Astrocyte of the spinal cord (primary cell): ENCODE results near the gene NOSTRIN.

ENCODE experiments used
- DNase-seq: peaks from one replicate; pipeline ENCODE4 v3.0.0; 2011; ENCODE audit warnings: low read depth, low spot score
- H3K4me3 ChIP-seq: 2 replicates; pipeline ENCODE4 v1.5.1; 2011; ENCODE audit warnings: low read depth, mild to moderate bottlenecking, low read length, moderate library complexity
- in situ Hi-C: cut with HindIII; loops from 2 replicates; pipeline ENCODE4 v1.10.0; 2017; ENCODE audit warnings: low sequenced_read_pairs
- TF ChIP-seq, protein P1 (sequence below): IDR thresholded peaks from 2 replicates; pipeline ENCODE4 v1.5.1; 2012; ENCODE audit warnings: low read depth, mild to moderate bottlenecking, low read length, inconsistent platforms

Gene NOSTRIN

DNA sequence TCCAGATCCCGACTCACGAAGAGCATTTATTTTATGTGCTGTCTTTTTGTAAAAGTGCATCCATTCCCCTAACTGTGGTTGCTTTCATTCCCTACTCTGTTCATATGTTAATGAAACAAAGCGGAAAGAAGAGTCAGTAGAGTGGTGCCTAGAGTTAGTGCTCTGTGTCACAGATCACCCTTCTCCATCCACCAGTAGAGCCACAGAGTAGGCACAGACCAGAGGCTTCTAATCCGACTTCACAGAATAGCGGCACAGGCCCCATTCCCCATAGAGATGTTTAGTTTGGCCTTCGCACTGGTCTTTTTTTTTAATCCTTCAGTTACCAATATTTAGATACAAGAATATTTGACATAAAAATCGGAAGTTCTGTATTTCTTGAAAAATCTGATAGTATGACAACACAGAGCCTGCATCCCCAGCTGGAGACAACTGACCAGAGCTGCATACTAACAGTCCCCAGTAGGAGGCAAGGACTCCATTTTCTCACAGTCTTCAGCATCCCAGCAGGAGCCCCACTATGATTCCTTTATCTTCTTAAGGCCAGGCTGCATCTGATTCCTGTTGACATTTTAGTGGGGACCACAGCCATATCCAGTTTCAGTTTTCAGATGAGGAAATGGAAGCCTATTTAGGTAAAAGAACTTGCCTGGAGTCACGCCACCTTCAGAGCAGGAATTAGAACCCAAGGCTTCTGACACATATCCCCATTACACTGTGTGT, 105.7 kb downstream of the NOSTRIN start:
- in situ Hi-C loops = no loop called here
- no peak overlapping the region for H3K4me3 ChIP-seq
- no peak for DNase-seq
- TF ChIP-seq, protein P1, sequence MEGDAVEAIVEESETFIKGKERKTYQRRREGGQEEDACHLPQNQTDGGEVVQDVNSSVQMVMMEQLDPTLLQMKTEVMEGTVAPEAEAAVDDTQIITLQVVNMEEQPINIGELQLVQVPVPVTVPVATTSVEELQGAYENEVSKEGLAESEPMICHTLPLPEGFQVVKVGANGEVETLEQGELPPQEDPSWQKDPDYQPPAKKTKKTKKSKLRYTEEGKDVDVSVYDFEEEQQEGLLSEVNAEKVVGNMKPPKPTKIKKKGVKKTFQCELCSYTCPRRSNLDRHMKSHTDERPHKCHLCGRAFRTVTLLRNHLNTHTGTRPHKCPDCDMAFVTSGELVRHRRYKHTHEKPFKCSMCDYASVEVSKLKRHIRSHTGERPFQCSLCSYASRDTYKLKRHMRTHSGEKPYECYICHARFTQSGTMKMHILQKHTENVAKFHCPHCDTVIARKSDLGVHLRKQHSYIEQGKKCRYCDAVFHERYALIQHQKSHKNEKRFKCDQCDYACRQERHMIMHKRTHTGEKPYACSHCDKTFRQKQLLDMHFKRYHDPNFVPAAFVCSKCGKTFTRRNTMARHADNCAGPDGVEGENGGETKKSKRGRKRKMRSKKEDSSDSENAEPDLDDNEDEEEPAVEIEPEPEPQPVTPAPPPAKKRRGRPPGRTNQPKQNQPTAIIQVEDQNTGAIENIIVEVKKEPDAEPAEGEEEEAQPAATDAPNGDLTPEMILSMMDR = no peak

DNA sequence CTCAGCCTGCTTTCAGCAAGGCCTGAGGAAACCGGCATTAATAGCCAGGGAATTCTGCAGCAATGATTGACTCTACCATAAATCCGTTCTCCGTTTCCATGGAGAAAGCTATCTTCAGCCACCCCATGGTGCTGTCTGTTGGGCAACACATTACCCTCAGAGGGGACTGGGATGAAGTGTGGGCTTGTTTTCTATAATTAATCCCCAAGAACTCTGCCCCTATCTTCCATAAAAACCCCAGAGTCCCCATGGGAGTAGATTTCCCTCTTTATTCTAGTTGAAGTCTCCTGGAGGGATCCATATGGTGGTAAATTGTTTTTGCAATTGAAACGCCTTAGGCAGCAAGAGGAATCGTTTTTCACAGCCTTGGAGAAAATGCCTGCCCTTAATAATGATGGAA, 107.9 kb downstream of the NOSTRIN start:
- DNase-seq = no peak
- TF ChIP-seq, protein P1 = no peak
- H3K4me3 ChIP-seq = no peak overlapping the region
- in situ Hi-C loops = no loop called here

DNA sequence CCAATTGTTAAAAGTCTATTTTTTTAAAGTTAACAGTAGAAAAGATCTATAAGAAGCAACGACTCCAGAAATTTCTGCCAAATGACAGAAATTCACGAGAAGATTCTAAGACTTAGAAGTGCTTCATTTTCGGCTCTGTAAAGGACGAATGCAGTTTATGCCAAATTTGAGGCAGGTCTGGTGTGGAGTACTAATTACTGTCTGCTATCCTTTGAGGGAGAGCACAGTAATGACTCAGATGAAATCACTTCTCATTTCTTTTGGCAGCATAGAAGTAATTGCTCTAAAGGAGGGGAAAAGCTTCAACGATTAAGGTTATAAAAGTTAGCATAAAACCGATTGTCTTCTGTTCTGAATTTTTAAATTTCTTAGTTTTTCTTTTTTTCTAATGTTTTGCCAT, 110.0 kb downstream of the NOSTRIN start:
- in situ Hi-C loops = no loop called here
- H3K4me3 ChIP-seq = peak overlapping the region; percentile 30
- DNase-seq = no peak
- TF ChIP-seq, protein P1 = no peak

DNA sequence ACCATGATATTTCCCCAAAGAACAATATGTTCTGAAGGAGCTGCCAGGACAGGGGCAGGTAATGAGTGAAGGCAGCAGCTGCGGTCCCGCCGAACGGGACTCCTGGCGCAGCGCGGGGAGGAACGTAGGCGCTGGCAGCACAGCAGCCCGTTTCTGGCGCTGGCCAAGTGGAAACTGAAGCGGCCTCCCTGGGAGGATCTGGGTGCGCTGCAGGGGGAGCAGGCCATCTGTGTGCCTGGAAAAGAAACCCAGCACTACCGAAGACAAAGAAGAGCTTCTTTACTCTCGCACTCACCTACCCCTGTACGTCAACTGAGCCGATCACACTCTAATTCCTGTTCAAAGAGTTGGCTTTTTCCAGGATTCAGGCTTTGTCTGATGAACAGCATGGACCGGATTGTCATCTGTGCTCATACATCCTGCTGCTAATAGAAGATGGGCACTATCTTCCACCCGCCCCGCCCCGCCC, 110.5 kb downstream of the NOSTRIN start:
- DNase-seq = no peak
- in situ Hi-C loops = no loop called here
- TF ChIP-seq, protein P1 = no peak
- peak overlapping the region; percentile 30 for H3K4me3 ChIP-seq

DNA sequence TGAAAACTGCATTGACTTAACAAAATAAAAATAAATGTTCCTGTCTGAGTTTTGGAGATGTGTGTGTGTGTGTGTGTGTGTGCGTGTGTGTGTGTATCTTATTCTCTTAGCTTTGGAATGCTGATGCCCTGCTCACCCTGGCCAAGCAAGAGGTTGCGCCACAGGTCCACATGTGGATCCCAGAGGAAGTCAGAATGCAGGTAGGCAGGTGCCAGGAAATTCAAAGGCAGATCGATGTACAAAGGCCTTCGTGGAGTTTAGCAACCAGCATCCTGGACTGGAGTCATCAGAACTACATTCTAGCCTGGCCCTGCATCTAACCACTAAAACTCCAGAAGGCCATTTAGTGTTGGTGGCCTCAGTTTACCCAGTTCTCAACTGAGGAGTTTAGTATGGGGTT, 111.1 kb downstream of the NOSTRIN start:
- TF ChIP-seq, protein P1 = no peak
- in situ Hi-C loops = no loop called here
- no peak for DNase-seq
- no peak overlapping the region for H3K4me3 ChIP-seq
